DMS79 treated with DMSO at 0.1 percent for 48 hours (cell line): ENCODE data around the gene SPIB.

Source experiments
- DNase-seq: peaks from one replicate; lab custom pipeline; 2025; lab: John Stamatoyannopoulos, UW

SPIB gene

DNA sequence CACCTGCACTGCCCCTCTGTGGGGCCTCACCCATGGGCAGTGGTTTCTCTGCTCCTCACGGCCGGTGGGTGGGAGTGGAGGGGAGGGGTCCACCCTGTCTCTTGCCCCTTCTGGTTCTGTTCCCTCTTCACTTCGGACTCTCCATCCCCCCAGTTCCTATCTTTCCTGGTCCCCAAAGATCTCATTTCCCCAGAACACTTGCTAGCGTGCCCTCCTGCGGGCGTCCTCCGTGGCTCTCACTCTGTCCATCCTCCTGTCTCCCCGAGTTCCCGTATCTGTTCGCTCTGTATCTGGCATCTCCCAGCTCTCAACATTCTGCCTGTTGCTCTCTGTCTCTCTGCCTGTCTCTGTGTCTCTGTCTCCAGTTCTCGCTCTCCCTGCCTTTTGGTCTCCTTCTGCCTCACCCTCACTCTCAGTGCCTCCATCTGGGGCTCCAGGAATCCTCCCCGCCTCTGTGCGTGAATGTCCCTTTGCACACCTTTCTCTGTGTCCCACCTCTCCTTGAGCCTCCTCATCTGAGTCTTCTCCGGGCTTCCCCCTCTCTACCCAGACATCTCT, 363 bp downstream of the SPIB start:
- DNase-seq = no peak

GRCh38 chr19:50419580-50420035, 870 bp downstream of the SPIB start:
- DNase-seq = no peak

- no peak for DNase-seq
Observed at GRCh38 chr19:50420127-50420526, 1.4 kb downstream of the SPIB start.

- DNase-seq = no peak
Observed at GRCh38 chr19:50420808-50421207, 2.1 kb downstream of the SPIB start.

DNA sequence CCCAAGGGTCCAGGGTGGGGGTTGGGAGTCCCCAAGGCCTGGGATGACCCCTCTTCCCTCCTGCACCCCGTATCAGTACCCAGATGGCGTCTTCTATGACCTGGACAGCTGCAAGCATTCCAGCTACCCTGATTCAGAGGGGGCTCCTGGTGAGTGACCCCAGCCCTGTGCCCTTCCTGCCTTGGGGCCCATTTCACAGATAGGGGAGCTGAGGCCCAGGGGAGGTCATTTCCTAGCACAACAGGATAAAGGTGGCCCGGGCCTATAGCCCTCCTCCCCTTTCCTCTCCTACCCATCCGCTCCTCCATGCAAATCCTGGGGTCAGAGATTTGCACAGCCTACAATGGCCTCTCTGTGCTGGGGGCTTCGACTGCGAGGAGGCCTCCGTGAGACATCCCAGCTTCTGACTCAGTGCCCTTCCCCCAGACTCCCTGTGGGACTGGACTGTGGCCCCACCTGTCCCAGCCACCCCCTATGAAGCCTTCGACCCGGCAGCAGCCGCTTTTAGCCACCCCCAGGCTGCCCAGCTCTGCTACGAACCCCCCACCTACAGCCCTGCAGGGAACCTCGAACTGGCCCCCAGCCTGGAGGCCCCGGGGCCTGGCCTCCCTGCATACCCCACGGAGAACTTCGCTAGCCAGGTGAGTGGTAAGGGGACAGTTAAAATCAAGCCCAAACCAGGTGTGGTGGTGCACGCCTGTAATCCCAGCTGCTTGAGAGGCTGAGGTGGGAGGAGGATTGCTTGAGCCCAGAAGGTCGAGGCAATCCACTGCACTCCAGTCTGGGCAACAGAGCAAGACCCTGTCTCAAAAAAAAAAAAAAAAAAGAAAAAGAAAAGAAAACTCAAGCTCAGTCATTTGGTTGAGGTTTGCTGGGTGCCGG, 3.9 kb downstream of the SPIB start:
- DNase-seq = no peak

DNA sequence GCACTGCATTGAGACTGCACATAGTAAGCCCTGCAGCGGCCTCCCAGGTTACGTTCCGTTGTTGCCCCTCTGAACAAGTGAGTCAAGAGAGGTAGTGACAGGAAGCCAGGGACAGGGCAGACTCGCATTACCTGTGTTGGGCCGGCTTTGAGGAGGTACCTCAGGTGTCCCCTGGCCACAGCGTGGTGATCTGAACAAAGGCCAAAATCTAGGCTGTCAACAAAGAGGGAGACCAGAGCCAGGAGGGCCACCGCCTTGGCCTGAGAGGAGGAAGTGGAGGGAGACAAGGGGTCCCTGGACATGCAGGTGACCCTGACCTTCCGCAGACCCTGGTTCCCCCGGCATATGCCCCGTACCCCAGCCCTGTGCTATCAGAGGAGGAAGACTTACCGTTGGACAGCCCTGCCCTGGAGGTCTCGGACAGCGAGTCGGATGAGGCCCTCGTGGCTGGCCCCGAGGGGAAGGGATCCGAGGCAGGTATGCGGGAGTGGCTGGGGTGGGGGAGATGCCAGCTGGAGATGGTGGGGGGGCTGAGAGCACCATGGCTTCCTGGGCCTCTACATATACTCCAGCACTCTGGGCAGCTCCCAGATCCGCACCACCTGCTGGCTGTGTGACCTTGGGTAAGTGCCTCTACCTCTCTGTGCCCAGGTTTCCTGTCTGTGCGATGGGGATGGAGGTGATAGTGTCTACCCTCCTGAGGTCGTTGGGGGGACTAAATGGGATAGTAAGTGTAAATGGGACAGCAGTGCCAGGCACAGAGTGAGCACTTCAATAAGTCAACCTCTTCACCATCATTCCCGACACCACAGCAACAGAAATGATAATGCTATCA, 4.8 kb downstream of the SPIB start:
- no peak for DNase-seq

GRCh38 chr19:50425581-50425980, 6.8 kb downstream of the SPIB start:
- no peak for DNase-seq

DNA sequence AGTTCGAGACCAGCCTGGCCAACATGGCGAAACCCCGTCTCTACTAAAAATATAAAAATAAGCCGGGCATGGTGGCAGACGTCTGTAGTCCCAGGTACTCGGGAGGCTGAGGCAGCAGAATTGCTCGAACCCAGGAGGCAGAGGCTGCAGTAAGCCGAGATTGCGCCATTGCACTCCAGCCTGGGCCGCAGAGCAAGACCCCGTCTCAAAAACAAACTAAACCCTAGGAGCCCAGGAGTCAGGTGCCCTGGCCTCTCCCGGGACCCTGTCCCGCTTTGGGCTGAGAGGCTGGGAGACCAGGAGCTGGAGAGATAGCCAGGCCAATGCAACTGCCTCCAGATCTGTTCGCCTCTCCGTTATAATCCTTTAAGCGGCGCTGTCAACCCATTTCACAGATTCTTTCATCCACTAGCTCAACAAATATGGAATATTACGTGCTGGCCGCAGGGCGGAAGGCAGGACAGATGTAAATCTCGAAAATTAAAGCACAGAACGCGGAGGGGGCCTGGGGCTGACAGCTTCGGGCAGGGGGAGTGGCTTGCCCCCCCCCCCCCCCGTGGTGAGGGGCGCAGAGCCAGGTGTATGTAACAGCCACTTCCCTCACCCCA, 8.7 kb downstream of the SPIB start:
- no peak for DNase-seq

- no peak for DNase-seq
Observed at GRCh38 chr19:50427997-50428425, 9.3 kb downstream of the SPIB start.

- DNase-seq = no peak
Observed at GRCh38 chr19:50428772-50429463, 10.2 kb downstream of the SPIB start.

DNA sequence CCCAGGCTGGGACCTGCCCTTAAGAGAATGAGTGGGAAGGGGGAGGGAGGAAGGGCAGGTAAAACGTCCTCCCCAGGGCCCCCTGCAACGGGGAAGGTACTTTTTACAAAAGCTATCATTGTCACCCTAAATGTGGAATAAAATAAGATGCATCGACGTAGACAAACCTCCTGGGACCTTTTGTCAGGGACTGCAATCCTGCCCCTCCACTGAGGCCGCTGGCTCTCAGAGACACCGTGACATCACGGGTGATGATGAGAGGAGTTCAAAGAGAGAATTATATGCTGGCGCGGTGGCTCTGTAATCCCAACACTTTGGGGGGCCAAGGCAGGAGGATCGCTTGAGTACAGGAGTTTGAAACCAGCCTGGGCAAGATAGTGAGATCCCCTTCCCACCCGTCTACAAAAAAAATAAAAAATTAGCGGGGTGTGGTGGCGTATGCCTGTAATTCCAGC, 12.2 kb downstream of the SPIB start:
- DNase-seq = no peak

GRCh38 chr19:50431343-50432220, 12.8 kb downstream of the SPIB start:
- peak; percentile 75 for DNase-seq

DNA sequence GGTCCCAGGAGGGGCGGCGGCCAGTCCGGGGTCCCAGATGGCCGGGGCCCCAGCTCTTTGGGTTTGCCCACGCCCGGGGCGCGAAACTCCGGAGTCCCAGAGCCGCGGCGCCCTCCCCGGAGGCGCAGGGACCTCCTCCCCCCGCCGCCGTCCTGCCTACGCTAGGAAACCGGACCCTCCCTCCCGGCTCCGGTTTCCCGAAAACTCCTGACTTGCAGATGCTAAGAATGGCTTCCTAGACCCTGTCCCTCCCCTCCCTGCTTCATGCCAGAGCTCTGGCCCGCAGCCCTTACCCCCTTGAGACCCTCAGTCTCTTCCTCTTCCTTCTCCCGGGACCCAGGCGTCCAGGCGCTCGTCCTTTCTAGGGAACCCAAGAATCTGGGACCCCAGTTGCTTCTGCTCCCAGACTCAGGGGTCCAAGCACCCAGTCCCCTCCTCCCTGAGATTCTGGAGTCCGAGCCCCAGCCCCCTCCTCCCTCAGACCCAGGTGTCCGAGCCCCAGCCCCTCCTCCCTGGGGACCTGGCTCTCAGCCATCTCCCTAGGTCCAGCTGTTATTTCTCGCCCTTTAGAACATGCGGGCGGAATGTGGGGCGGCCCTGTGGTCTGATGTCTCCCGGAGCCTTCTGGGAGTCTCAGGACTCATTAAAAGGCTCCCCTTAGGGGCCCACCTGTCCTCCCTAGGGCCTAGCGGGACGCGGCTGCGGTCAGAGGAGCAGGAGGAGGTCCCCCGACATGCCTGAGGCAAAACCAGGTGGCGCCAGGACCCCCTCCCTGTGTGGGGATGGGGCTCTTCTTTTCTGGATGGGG, 13.7 kb downstream of the SPIB start, which contains the start of gene MYBPC2:
TSS of gene MYBPC2 (plus strand) at position 672 of the 808 bp plus-strand sequence. CDS start at position 734, 62 bp downstream.
- peak; percentile 15 for DNase-seq

GRCh38 chr19:50433201-50434180, 14.8 kb downstream of the SPIB start:
- DNase-seq = no peak

- DNase-seq = no peak
Observed at GRCh38 chr19:50434525-50434924, 15.8 kb downstream of the SPIB start.

- DNase-seq = no peak
Observed at GRCh38 chr19:50435221-50435620, 16.5 kb downstream of the SPIB start.

DNA sequence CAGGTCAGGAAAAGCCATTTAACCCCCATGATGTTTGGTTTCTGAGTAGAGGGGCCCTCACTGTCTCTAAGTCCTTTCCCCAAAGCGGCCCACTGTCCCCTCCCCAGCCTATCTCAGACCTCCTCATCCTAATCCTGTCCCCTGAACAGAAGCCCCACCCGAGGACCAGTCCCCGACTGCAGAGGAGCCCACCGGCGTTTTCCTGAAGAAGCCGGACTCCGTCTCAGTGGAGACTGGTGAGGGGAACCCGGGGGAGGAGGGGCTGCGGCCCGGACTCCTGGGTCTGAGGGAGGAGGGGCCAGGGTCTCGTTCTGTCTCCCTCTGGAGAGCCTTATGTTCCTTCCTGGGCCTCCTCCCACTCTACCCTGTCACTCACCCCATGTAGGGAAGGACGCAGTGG, 16.9 kb downstream of the SPIB start:
- no peak for DNase-seq

DNA sequence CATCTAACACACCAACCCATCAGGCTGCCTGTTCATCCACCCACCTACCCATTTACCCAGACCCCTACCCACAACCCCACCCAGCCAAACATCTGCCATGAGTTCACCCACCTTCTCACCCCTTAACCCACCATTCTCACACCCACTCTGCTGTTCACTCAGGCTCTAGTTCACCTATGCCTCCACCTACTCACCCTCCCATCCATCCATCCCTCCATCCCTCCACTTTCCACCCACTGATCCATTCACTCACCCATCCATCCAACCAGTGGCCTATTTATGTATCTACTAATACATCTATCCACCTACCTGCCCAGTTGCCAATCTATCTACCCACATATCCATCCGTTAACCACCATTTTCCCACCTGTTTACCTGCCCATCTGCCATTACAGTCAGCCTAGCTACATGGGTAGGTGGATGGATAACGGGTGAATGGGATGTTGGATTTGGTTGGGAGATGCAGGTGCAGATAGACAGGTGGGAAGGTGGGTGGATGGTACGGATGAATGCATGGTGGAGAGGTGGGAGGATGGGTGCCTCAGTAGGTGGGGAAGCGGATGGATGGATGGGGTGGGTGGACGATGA, 19.2 kb downstream of the SPIB start:
- no peak for DNase-seq
